Activated T-helper 1 cell treated with anti-CD3 and anti-CD28 coated beads, Interleukin-12 subunit alpha, Interleukin-12 subunit beta, Interleukin-2, Interleukin-4 antibody, amounts not matched to agents 30 ng/mL and 10 ng/mL and 1 ng/mL, durations not matched to agents 14 hours and 24 hours and 36 hours (primary cell): ENCODE data around the gene NIBAN1. TPM values are rescaled to one million over a fixed set of nuclear protein-coding genes. Genes with fewer than 3 reads are reported as not detected.

Experiments
- DNase-seq: peaks from one replicate; pipeline ENCODE4 v3.0.0; 2021; ENCODE audit warnings: low spot score
- H3K27ac Mint-ChIP-seq: one replicate; pipeline ENCODE4 v1.8.0; 2021; ENCODE audit warnings: mild to moderate bottlenecking, mixed read lengths
- H3K27me3 Mint-ChIP-seq: one replicate; pipeline ENCODE4 v1.8.0; 2022; ENCODE audit warnings: mild to moderate bottlenecking, moderate library complexity, mixed read lengths; ENCODE audit not compliant: insufficient read depth
- H3K36me3 Mint-ChIP-seq: one replicate; pipeline ENCODE4 v1.8.0; 2021; ENCODE audit warnings: low read depth, mixed read lengths
- H3K4me1 Mint-ChIP-seq: one replicate; pipeline ENCODE4 v1.8.0; 2021; ENCODE audit warnings: low read depth, mixed read lengths
- H3K4me3 Mint-ChIP-seq: one replicate; pipeline ENCODE4 v1.8.0; 2021; ENCODE audit warnings: mild to moderate bottlenecking, moderate library complexity, mixed read lengths
- H3K9me3 Mint-ChIP-seq: one replicate; pipeline ENCODE4 v1.8.0; 2021; ENCODE audit warnings: mixed read lengths
- intact Hi-C: fragments of 100-400 bp; cut with micrococcal nuclease; formaldehyde crosslinking; loops from one replicate; pipeline ENCODE4 v1.15.1; 2024
- total RNA-seq: library from RNA; stranded (reverse); gene quantifications from 2 replicates; pipeline ENCODE4 v1.2.3, GENCODE V29; 2022

The NIBAN1 gene
- total RNA-seq, 1 donor from 2014 or later = 17.3 TPM

DNA sequence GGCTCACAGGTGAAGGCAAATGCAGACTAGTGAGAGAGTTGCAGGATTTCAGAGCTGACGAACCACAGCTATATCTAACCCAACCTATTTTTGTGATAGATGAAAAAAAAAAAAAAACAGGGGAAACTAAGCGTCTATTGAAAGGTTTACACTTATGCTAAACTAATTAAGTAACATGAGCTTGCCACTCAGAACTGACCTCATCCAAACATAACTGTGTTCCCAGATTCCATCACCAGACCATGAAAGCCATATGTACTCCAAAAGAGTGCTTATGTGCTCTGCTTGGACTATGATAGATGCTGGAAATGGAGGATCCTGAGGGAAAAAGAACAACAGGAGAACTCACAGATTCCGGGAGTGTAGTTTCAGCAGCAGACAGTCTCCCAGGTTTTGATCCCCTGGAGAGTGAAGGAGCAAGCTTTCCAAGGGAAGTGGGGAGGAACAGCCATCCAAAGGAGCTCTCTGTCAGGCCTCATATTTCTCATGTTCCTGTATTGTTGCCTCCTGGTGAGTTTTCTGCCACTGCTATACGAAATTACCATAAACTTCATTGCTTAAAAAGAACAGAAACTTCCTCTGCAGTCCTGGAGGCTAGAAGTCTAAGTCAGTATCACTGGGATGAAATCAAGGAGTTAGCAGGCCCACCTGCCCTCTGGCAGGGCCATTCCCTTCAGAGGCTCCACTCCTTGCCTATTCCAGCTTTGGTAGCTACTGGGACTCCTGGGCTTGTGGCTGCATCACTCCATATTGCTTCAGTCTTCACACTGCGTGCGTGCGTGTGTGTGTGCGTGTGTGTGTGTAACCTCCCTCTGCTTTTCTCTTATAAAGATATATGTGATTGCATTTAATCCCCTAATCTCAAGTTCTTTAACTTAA, 38.1 kb downstream of the NIBAN1 start:
- no peak for DNase-seq
- Mint-ChIP-seq H3K9me3 (no peaks in the 10 kb centered on the region), H3K4me1 (no peaks in the 10 kb centered on the region), H3K27ac (no peak overlapping the region), H3K27me3 (no peaks in the 10 kb centered on the region), H3K4me3 (no peak overlapping the region), H3K36me3 (no peaks in the 10 kb centered on the region)
- intact Hi-C loops = no loop called here

GRCh38 chr1:184933944-184934343, 40.4 kb downstream of the NIBAN1 start:
- Mint-ChIP-seq H3K9me3 (no peaks in the 10 kb centered on the region), H3K27me3 (no peaks in the 10 kb centered on the region), H3K4me1 (no peaks in the 10 kb centered on the region), H3K36me3 (no peaks in the 10 kb centered on the region), H3K27ac (no peak overlapping the region), H3K4me3 (no peak overlapping the region)
- intact Hi-C loops = no loop called here
- DNase-seq = no peak

GRCh38 chr1:184932319-184932718, 42.0 kb downstream of the NIBAN1 start:
- intact Hi-C loops = no loop called here
- H3K27me3 Mint-ChIP-seq = no peaks in the 10 kb centered on the region
- no peaks in the 10 kb centered on the region for H3K4me1 Mint-ChIP-seq
- DNase-seq = no peak
- no peaks in the 10 kb centered on the region for H3K36me3 Mint-ChIP-seq
- no peaks in the 10 kb centered on the region for H3K9me3 Mint-ChIP-seq
- H3K27ac Mint-ChIP-seq = no peak overlapping the region
- H3K4me3 Mint-ChIP-seq = no peak overlapping the region

- intact Hi-C loops = no loop called here
- Mint-ChIP-seq H3K4me3 (no peak overlapping the region), H3K36me3 (no peaks in the 10 kb centered on the region), H3K27ac (no peak overlapping the region), H3K9me3 (peaks cover 5% of the 10 kb centered on the region), H3K4me1 (no peaks in the 10 kb centered on the region), H3K27me3 (no peaks in the 10 kb centered on the region)
- DNase-seq = no peak
Observed at GRCh38 chr1:184931566-184931965, 42.7 kb downstream of the NIBAN1 start.

- H3K36me3 Mint-ChIP-seq = no peaks in the 10 kb centered on the region
- intact Hi-C loops = no loop called here
Observed at GRCh38 chr1:184930645-184931044, 43.7 kb downstream of the NIBAN1 start.

DNA sequence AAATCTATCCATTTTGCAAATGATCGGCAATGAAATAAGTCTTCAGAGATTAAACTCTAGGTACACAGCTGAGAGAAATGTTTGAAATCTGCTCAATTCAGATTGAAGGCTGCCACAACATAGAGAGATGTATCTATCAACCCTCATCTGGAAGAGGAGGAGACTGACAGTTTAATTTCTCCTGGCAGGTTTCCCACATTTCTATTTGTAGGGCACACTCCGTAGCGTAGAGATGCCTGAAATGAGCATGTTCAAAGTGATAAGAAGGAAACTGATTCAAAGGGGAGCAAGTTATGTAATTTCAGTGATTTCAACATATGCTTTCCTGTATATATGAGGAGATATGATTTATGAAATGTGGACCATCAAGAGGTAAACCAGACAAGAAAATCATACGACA, 44.1 kb downstream of the NIBAN1 start:
- H3K36me3 Mint-ChIP-seq = no peaks in the 10 kb centered on the region
- peaks cover under 1% of the 10 kb centered on the region for H3K27me3 Mint-ChIP-seq
- DNase-seq = no peak
- intact Hi-C loops = no loop called here
- peaks cover 5% of the 10 kb centered on the region for H3K9me3 Mint-ChIP-seq
- H3K4me3 Mint-ChIP-seq = no peak overlapping the region
- no peak overlapping the region for H3K27ac Mint-ChIP-seq
- H3K4me1 Mint-ChIP-seq = no peaks in the 10 kb centered on the region

More at GRCh38 chr1:184930645-184931044, 43.7 kb downstream of the NIBAN1 start:
- H3K27me3 Mint-ChIP-seq = no peaks in the 10 kb centered on the region
- peaks cover 5% of the 10 kb centered on the region for H3K9me3 Mint-ChIP-seq
- no peak overlapping the region for H3K4me3 Mint-ChIP-seq
- H3K4me1 Mint-ChIP-seq = no peaks in the 10 kb centered on the region
- DNase-seq = no peak
- H3K27ac Mint-ChIP-seq = no peak overlapping the region

GRCh38 chr1:184929711-184930202, 44.6 kb downstream of the NIBAN1 start:
- Mint-ChIP-seq H3K27me3 (peaks cover 5% of the 10 kb centered on the region), H3K9me3 (peaks cover 5% of the 10 kb centered on the region), H3K27ac (no peak overlapping the region), H3K4me3 (no peak overlapping the region), H3K36me3 (no peaks in the 10 kb centered on the region), H3K4me1 (no peaks in the 10 kb centered on the region)
- no peak for DNase-seq
- intact Hi-C loops = no loop called here

DNA sequence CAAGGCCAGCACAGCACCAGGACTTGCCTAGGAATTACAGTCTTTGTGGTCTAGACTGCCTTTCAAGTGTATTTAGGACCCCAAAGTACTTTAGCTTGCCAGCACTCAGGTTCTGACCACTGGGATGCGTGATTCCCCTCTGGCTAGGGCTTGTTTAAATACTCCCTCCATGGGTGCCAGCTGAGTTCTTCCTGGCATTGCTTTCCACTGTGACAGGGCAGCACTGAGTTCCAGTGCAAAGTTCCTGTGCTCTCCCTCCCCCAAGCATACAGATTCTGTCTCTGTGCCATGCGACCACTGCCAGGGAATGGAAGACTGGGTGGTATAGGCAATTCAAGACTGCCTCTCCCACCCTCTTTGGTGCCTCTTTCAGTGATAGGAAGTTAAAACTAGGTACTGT, 45.9 kb downstream of the NIBAN1 start:
- Mint-ChIP-seq H3K4me3 (no peak overlapping the region), H3K27me3 (peaks cover 12% of the 10 kb centered on the region), H3K36me3 (no peaks in the 10 kb centered on the region), H3K27ac (no peak overlapping the region), H3K4me1 (no peaks in the 10 kb centered on the region), H3K9me3 (peaks cover 5% of the 10 kb centered on the region)
- no peak for DNase-seq
- intact Hi-C loops = no loop called here

Other genes starting within 250 kb of the NIBAN1 start
- 23.8 and 28.5 TPM in 2 replicates for gene EDEM3, start 219.7 kb downstream of the NIBAN1 start, total RNA-seq
- gene RNF2, start 71.0 kb upstream of the NIBAN1 start, total RNA-seq = 24.1 and 24.4 TPM in 2 replicates
- 16.7 and 21.9 TPM in 2 replicates for gene TRMT1L, start 182.4 kb upstream of the NIBAN1 start, total RNA-seq
- 1.3 and 2.3 TPM in 2 replicates for gene SWT1, start 182.7 kb upstream of the NIBAN1 start, total RNA-seq